ENCODE data around the gene ARMC9. TPM values are rescaled to one million over a fixed set of nuclear protein-coding genes. Genes with fewer than 3 reads are reported as not detected.

Gene ARMC9
- total RNA-seq, 2 donors from 2014 or later, result 41.7 to 51.5 TPM

DNA sequence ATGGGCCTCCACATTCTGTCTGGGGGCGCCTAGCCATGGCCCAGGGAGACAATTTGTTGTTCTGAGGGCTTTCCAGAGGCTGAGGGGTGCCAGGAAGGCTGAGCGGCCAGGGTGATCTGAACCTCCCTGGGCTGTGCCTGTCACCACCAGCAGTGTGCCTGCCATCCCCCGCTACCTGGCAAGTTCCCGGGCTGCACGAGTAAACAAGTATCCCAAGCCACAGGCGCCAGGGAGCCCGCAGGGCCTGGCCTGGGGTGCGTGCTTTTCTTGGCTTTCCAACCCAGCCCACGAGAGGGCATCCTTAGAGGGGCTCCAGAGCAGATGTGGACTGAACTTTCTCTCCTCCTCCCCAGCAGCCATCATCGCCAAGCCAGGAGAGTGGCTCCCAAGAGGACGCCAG lies 162.0 kb downstream of the ARMC9 start:
- Mint-ChIP-seq H3K36me3 (ENCODE audit: low read depth) (peaks cover 4% of the 10 kb centered on the region), H3K4me3 (no peak overlapping the region), H3K27me3 (ENCODE audit: insufficient read depth) (no peaks in the 10 kb centered on the region), H3K9me3 (no peaks in the 10 kb centered on the region), H3K27ac (peak overlapping the region; percentile 21), H3K4me1 (peaks cover 27% of the 10 kb centered on the region)
- peak; percentile 85 for DNase-seq
- H3K27me3 ChIP-seq (ENCODE audit: control insufficient read depth, insufficient read depth, low read length, poor library complexity, severe bottlenecking), result no peaks in the 10 kb centered on the region
- no peak overlapping the region for H3K4me3 ChIP-seq (ENCODE audit: low read length)
- H3K4me1 ChIP-seq (ENCODE audit: control insufficient read depth, insufficient read depth, low read length), result peaks cover 17% of the 10 kb centered on the region
- H3K36me3 ChIP-seq (ENCODE audit: control insufficient read depth, insufficient read depth, low read length), result peaks cover 4% of the 10 kb centered on the region
- H3K9me3 ChIP-seq (ENCODE audit: control insufficient read depth, low read length), result no peaks in the 10 kb centered on the region
- no peak overlapping the region for H3K9ac ChIP-seq (ENCODE audit: extremely low read depth, low read length, poor library complexity, severe bottlenecking)
- TF ChIP-seq, protein P1, sequence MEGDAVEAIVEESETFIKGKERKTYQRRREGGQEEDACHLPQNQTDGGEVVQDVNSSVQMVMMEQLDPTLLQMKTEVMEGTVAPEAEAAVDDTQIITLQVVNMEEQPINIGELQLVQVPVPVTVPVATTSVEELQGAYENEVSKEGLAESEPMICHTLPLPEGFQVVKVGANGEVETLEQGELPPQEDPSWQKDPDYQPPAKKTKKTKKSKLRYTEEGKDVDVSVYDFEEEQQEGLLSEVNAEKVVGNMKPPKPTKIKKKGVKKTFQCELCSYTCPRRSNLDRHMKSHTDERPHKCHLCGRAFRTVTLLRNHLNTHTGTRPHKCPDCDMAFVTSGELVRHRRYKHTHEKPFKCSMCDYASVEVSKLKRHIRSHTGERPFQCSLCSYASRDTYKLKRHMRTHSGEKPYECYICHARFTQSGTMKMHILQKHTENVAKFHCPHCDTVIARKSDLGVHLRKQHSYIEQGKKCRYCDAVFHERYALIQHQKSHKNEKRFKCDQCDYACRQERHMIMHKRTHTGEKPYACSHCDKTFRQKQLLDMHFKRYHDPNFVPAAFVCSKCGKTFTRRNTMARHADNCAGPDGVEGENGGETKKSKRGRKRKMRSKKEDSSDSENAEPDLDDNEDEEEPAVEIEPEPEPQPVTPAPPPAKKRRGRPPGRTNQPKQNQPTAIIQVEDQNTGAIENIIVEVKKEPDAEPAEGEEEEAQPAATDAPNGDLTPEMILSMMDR (conservative IDR thresholded peaks at IDR 0.05), result peak; percentile 50
- no peak overlapping the region for H3K27ac ChIP-seq (ENCODE audit: low read depth, low read length)
- WGBS, 2 experiments (ENCODE audit: insufficient coverage in 1 of 2, insufficient read length in 1 of 2), result 87 to 88% methylated on average over 8 to 11 of the region's 11 CpGs

DNA sequence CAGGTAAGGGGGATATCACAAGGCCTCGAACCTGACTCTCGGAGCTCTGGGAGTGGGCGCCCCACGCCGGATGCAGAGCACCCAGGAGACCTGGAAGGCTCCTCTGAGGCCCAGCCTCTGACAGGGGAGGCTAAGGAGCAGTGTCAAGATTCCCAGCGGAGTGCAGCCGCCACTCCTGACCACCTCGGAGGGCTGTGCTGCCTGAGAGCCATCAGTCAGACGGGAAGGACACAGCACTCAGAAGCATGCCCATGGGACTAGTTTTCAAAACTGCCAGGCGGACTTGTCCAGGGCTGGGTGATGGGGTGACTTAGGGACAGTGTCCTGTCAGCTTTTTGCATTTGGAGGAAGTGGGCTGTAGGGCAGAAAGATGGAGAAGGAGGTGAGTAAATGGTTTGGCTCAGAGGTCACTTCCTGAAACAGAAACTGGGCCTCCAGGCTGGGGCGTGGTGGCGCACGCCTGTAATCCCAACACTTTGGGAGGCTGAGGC lies 162.5 kb downstream of the ARMC9 start:
- H3K27ac Mint-ChIP-seq, result no peak overlapping the region
- no peak overlapping the region for H3K4me3 Mint-ChIP-seq
- H3K9me3 Mint-ChIP-seq, result no peaks in the 10 kb centered on the region
- TF ChIP-seq, protein P1 (conservative IDR thresholded peaks at IDR 0.05), result no peak
- 94 to 99% methylated on average over 9 to 13 of the region's 13 CpGs for WGBS, 2 experiments (ENCODE audit: insufficient coverage in 1 of 2, insufficient read length in 1 of 2)
- H3K4me1 ChIP-seq (ENCODE audit: control insufficient read depth, insufficient read depth, low read length), result peaks cover 15% of the 10 kb centered on the region
- peaks cover 23% of the 10 kb centered on the region for H3K4me1 Mint-ChIP-seq
- peaks cover 6% of the 10 kb centered on the region for H3K36me3 Mint-ChIP-seq (ENCODE audit: low read depth)
- H3K27ac ChIP-seq (ENCODE audit: low read depth, low read length), result no peak overlapping the region
- no peak overlapping the region for H3K4me3 ChIP-seq (ENCODE audit: low read length)
- H3K9ac ChIP-seq (ENCODE audit: extremely low read depth, low read length, poor library complexity, severe bottlenecking), result no peak overlapping the region
- H3K27me3 Mint-ChIP-seq (ENCODE audit: insufficient read depth), result no peaks in the 10 kb centered on the region
- H3K36me3 ChIP-seq (ENCODE audit: control insufficient read depth, insufficient read depth, low read length), result peaks cover 4% of the 10 kb centered on the region
- no peaks in the 10 kb centered on the region for H3K9me3 ChIP-seq (ENCODE audit: control insufficient read depth, low read length)
- H3K27me3 ChIP-seq (ENCODE audit: control insufficient read depth, insufficient read depth, low read length, poor library complexity, severe bottlenecking), result no peaks in the 10 kb centered on the region
- peak; percentile 26 for DNase-seq

DNA sequence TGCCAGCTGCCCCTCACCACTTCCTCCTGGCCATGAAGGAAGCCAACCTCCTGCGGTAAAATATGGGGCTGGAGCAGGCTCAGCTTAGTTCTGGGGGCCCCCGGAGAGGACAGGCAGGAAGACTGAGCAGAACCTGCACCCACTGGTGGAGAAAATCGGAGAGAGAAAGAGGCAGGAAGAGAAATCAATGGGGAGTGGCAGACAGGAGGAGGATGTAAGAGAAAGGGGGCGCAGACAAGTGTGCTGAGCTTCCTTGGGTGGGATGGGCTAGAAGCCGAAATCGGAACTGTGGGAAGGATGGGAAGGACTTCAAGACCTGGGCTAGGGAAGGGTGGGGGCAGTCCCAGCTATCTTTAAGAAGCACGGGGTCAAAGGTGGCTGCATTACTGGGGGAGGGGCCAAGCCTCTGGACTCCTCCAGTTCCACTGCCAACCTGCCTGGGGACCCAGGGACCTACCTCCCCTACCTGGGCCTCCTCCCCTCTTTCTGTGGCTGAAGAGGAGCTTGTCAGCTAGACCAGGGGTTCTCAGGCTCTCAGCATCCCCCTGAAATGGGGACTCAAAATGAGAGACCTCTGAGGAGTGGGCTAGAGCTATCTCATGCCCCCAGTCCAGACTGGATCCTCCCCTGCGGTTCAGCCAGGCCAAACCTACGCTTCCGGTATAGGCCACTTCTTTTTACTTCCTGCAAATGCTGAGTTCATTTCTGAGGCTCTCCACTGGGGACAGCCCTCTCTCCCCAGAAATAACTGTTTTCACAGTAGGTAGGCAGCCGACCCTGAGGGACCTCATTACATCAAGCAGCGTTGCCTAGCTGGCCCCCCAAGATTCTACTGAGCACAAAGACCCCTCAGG lies 163.5 kb downstream of the ARMC9 start:
- Histone ChIP-seq H3K9me3 (ENCODE audit: control insufficient read depth, low read length) (no peaks in the 10 kb centered on the region), H3K27me3 (ENCODE audit: control insufficient read depth, insufficient read depth, low read length, poor library complexity, severe bottlenecking) (no peaks in the 10 kb centered on the region), H3K4me1 (ENCODE audit: control insufficient read depth, insufficient read depth, low read length) (peaks cover 12% of the 10 kb centered on the region), H3K4me3 (ENCODE audit: low read length) (no peak overlapping the region), H3K36me3 (ENCODE audit: control insufficient read depth, insufficient read depth, low read length) (peaks cover 4% of the 10 kb centered on the region), H3K9ac (ENCODE audit: extremely low read depth, low read length, poor library complexity, severe bottlenecking) (no peak overlapping the region), H3K27ac (ENCODE audit: low read depth, low read length) (no peak overlapping the region)
- DNase-seq, result peak; percentile 55
- TF ChIP-seq, protein P1 (conservative IDR thresholded peaks at IDR 0.05), result peak; percentile 17
- no peak overlapping the region for H3K4me3 Mint-ChIP-seq
- no peak overlapping the region for H3K27ac Mint-ChIP-seq
- H3K9me3 Mint-ChIP-seq, result no peaks in the 10 kb centered on the region
- peaks cover 7% of the 10 kb centered on the region for H3K36me3 Mint-ChIP-seq (ENCODE audit: low read depth)
- H3K4me1 Mint-ChIP-seq, result peaks cover 17% of the 10 kb centered on the region
- 86 to 91% methylated on average over 8 to 12 of the region's 12 CpGs for WGBS, 2 experiments (ENCODE audit: insufficient coverage in 1 of 2, insufficient read length in 1 of 2)
- no peaks in the 10 kb centered on the region for H3K27me3 Mint-ChIP-seq (ENCODE audit: insufficient read depth)
